ENCODE measurements around the gene CELF2.

CELF2 gene

DNA sequence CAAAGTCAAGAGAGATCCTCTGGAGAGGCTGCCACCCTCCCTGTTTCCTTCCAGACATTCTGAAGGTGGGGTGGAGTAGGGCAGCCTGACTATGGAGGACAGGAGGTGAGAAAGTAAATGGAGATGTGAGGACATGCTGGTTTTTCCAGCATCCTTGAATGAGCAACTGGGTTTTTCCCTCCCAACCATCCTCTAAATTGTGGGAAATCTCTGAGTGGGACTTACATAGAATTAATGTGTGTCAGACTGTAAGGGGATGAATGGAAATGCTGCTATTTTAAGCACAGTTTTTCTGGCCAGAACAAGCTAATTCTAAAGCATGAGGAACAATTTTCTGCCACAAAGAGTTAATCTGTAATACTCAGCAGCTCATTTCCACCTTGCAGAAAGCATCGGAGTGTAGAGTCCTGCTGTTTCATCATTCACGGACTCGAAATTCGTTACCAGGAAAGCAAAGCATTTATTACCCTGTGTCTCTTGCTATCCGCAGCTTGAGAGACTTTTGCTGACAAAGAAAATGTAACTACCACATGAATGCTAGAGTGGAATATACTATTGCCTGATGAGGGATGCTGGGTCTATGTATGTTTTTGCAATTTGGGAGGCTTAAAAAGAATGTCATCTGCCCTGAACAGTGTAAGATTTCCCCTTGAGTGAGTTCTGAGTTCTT is 213.0 kb downstream of the CELF2 start:
- no peak for DNase-seq

DNA sequence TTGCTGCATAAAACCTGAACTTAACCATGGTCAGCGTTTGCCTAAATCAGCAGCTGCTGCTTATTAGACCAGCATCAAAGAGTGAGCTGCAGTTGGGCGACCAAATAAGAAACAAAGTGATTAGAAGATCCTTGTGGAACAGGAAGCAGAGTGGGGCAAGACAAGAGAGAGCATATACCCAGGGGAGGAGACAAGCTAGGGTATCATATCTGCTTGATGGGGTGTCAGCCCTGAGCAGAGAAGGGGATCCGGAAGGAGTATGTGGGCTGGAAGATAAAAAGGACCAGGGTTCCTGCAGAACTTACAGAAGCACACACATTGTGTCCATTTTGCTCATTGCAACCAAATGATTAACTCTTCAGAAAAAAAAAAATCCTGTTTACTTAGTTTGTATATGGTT is 213.6 kb downstream of the CELF2 start:
- no peak for DNase-seq

DNA sequence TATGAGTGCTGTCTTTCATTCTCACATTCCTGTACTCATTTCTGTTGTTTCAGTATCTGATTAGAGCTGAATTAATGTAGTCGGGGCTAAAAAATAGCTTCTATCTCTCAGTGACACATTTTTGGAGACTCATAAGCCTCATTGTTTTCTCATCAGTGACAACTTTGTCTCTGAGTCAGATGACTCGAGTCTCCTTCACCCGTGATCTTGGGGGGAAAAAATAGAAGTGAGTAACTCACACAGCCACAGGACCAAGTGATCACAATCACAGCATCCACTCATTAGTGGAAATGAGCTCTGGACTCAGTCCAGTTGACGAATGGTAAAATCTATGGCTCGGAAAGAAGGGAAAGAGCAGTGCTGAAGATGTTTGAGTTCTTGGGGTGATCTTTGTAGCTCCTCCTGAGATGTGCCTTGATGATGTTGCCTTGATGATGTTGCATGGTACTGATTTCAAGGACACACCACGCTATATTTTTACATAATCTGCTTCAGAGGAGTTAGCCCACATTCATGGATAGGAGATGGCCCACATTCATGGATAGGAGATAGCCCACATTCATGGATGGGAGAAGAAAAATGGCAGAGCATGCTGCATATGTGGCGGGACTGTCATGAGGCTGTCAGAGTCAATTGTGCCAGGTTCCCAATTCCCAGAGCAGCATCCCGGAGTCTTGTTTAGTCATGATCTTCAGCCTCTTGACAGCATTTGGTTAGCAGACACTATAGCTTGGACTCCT is 214.7 kb downstream of the CELF2 start:
- no peak for DNase-seq

GRCh38 chr10:11234857-11235531 is 217.3 kb downstream of the CELF2 start:
- DNase-seq = no peak

GRCh38 chr10:11235771-11236170 is 218.1 kb downstream of the CELF2 start:
- no peak for DNase-seq

GRCh38 chr10:11236234-11236633 is 218.6 kb downstream of the CELF2 start:
- peak; percentile 41 for DNase-seq

- DNase-seq = no peak
These were observed 219.9 kb downstream of the CELF2 start for GRCh38 chr10:11237571-11237970.

- no peak for DNase-seq
These were observed 221.2 kb downstream of the CELF2 start for GRCh38 chr10:11238893-11239292.

DNA sequence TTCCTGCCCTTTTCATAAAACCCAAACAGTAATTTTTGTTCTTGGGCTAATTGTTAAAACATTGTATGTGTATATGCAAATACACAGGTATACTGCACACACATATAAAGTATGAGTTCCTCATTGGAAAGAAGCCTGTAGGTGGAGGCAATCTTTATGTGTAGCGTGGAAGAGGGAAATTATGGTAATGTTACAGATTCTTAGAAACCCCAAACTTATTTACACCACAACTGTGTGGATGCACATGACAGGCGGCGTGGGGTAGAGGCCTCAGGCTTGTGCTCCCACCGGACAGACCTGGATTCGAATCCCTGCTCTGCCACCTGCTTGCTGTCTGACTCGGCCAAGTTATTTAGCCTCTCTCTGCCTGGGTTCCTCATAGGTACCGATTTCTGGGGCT is 223.0 kb downstream of the CELF2 start:
- no peak for DNase-seq

GRCh38 chr10:11242443-11243387 is 225.0 kb downstream of the CELF2 start:
- DNase-seq = peak; percentile 33

DNA sequence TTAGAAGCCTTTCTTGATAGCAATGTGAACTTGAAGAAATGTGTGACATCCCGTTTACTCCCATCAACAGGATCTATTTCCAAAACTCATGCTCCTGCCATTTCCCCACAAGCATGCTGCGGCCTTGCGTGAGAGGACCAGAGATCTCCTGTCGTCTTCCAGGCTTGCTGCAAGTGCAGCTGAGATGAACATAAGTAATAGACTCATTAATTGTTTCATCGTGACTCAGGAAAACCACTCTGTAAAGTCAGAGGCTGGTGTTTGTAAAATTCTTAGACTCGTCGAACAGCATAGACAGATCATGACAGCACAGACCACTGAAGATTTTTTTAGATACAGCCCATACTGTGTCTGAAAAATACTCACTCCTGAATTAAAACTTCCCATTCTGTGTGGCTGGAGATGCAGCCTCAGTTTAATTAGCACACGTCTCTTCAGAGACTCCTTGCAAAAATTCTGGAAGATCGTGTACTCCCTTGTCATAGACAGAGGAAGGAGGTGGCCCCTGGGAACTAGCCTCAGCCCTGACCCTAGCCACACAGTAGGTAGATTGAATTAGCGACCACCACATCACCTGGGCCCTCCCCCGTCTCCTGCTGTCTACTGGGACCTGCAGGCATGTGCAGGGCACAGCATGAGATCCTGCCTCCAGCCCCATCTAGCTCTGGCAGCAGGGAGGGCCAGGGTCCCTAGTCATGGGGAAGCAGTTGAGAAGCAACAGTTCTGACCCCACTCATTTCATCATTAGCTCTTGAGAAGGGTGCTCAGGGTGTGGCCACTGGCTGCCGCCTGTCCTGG is 226.0 kb downstream of the CELF2 start:
- DNase-seq = no peak

DNA sequence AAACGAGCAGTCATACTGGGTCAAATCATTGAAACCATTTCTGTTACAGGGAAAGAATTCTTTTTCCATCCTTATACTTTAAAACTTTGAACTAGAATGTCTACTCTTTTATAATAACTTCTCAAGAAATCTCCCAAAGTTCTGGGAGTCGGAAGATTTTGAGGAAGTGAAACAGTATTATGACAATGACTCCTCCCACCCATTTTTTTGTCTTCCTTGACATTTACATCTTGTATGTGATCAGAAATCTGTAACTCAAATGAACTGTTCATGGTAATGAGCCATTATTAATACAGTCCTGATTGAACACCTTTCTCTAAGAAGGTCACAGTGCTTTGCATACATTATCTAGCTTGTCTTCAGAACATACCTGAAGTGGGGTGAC is 227.4 kb downstream of the CELF2 start:
- DNase-seq = no peak

GRCh38 chr10:11245510-11245909 is 227.8 kb downstream of the CELF2 start:
- DNase-seq = peak; percentile 40

DNA sequence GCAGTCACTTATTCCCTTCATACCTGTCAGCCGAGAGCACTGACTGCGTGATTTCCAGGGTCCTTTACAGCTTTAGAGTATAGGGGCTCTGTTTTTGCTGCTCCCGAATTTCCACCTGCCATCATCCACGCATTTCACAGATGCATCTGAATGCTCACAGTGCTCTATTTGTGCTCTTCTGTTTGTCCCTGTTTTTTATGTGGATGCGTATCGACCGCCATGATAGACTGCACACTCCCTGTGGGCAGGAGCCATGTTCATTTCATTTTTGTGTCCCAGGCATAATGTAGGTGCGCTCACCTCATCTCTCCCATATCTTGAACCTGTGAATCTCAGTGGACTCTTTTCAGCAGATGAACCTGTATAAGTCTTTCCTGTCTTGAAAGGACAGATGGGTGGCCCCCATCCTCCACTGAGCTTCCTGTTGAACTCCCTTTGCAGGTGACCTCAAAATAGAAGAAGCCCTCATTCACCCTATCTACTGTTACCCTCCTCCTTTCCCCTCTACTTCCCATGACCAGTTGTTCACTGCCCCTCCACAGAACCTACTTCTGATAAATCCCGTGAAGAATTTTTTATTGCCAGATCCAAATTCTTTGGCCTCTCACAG is 228.4 kb downstream of the CELF2 start:
- no peak for DNase-seq

GRCh38 chr10:11246752-11247467 is 229.2 kb downstream of the CELF2 start:
- no peak for DNase-seq

- no peak for DNase-seq
These were observed 231.6 kb downstream of the CELF2 start for GRCh38 chr10:11249152-11249807.

GRCh38 chr10:11249808-11250195 is 232.1 kb downstream of the CELF2 start:
- no peak for DNase-seq

- DNase-seq = no peak
These were observed 232.6 kb downstream of the CELF2 start for GRCh38 chr10:11250304-11250703.

DNA sequence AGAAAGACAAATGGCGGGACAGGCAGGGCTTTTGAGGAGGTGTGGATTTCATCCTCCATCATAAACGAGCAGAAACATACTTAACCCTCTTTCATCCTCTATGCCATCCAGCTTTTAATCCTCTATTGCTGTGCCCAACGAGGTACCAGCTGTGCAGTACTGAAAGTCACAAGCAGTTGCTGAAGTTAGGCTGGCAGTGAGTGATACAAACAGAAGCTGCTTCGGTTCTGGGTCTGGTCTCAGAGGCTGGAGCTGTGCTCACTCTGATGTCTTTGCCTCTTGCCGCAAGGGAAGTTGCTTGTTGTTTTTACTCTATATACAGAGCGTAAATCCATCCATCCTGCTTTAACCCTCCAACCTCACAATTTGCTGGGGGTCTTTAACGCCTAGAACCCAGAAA is 235.2 kb downstream of the CELF2 start:
- DNase-seq = no peak

DNA sequence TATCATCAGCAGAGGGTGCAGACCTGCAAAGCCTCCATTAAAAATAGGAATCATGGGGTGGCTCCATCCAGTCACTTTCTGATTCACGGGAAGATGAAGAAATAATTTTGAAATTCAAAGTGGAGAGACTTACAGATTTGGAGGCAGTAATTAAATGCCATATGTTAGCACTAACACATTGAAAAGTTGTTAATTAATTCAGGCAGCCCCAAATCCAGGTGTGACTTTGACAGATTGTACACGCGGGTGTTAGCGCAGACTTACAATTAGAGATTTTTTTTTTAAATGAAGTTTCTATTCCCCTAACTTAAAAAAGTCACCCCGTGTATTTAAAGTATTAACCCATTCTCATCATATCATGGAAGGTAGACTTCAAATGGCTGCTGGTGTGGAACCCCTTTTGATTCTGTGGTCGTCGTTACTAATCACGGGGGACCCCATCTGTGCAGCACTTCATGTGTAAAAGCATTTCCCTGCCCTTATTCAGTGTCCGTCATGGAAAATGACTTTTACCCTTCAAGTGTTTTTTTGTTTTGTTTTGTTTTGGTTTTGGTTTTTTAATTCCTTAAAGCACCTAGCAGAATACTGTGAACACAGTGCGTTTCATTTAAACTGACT is 235.8 kb downstream of the CELF2 start:
- no peak for DNase-seq

Data from activated naive CD4-positive, alpha-beta T cell treated with anti-CD3 and anti-CD28 coated beads, Interleukin-2, amount 50 U/mL, for 16 hours (primary cell).